Measurements from ENCODE around the gene UGGT2.

UGGT2 gene

DNA sequence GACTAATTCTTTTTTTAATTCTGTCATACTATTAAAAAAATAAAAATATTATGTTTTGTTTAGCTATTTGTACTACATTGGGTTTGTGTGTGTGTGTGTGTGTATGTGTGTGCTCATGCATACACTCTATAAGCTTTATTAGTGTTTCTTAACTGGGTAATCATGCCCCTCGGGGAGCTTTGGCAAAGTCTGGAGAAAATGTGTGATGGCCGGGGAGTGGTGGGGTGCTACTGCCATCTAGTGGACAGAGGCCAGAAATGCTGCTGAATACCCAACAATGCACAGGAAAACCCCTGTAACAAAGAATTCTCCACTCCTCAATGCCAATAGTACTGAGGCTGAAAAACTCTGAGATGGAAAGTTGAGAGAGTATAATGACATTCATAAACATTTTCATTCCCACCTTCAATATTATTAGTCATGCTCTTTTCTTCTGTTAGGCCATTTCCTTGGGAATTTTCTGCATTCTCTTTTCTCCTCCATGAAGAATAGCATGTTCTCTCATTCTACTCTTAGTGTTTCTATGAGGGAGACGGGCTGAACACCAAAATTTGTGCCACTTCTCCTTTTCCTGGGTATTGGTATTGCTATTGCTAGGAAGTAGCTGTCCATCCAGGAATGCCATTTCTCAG is 219.0 kb downstream of the UGGT2 start:
- peak; percentile 60 for ATAC-seq (replicated peaks; ENCODE audit: extremely low read depth, poor library complexity, severe bottlenecking)
- Mint-ChIP-seq H3K9me3 (no peaks in the 10 kb centered on the region), H3K27ac (ENCODE audit: low read depth) (no peak overlapping the region), H3K36me3 (ENCODE audit: insufficient read depth) (no peaks in the 10 kb centered on the region), H3K4me1 (no peaks in the 10 kb centered on the region), H3K27me3 (peaks cover 33% of the 10 kb centered on the region), H3K4me3 (no peak overlapping the region)
- peak; percentile 43 to 47 for DNase-seq (ENCODE audit: low spot score in 2 of 2)

- Mint-ChIP-seq H3K27ac (ENCODE audit: low read depth) (no peak overlapping the region), H3K36me3 (ENCODE audit: insufficient read depth) (no peaks in the 10 kb centered on the region), H3K9me3 (no peaks in the 10 kb centered on the region), H3K4me3 (no peak overlapping the region), H3K4me1 (no peaks in the 10 kb centered on the region), H3K27me3 (peaks cover 39% of the 10 kb centered on the region)
- DNase-seq (ENCODE audit: low spot score in 2 of 2), result no peak
- ATAC-seq (replicated peaks; ENCODE audit: extremely low read depth, poor library complexity, severe bottlenecking), result no peak
Measured at GRCh38 chr13:95833719-95834118, 219.5 kb downstream of the UGGT2 start.

- Mint-ChIP-seq H3K4me3 (no peak overlapping the region), H3K27me3 (peaks cover 45% of the 10 kb centered on the region), H3K4me1 (no peaks in the 10 kb centered on the region), H3K9me3 (peaks cover 4% of the 10 kb centered on the region), H3K36me3 (ENCODE audit: insufficient read depth) (no peaks in the 10 kb centered on the region), H3K27ac (ENCODE audit: low read depth) (no peak overlapping the region)
- DNase-seq (ENCODE audit: low spot score in 2 of 2) (no peak), ATAC-seq (replicated peaks; ENCODE audit: extremely low read depth, poor library complexity, severe bottlenecking) (no peak)
Measured at GRCh38 chr13:95833126-95833525, 220.1 kb downstream of the UGGT2 start.

DNA sequence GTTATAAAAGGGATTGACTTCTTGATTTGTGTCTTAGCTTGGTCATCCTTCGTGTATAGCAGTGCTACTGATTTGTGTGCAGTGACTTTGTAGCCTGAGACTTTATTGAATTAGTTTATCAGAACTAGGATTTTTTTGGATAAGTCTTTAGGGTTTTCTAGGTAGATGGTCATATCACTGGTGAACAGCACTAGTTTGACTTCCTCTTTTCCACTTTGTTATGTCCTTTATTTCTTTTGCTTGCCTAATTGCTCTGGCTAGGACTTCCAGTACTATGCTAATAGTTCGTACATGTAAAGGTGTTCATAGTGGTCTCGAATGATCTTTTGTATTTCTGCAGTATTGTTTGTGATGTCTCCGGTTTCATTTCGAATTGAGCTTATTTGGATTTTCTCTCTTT is 230.9 kb downstream of the UGGT2 start:
- Mint-ChIP-seq H3K4me1 (no peaks in the 10 kb centered on the region), H3K27ac (ENCODE audit: low read depth) (no peak overlapping the region), H3K9me3 (no peaks in the 10 kb centered on the region), H3K27me3 (peaks cover 53% of the 10 kb centered on the region), H3K36me3 (ENCODE audit: insufficient read depth) (no peaks in the 10 kb centered on the region), H3K4me3 (no peak overlapping the region)
- DNase-seq (ENCODE audit: low spot score in 2 of 2) (no peak), ATAC-seq (replicated peaks; ENCODE audit: extremely low read depth, poor library complexity, severe bottlenecking) (no peak)

DNA sequence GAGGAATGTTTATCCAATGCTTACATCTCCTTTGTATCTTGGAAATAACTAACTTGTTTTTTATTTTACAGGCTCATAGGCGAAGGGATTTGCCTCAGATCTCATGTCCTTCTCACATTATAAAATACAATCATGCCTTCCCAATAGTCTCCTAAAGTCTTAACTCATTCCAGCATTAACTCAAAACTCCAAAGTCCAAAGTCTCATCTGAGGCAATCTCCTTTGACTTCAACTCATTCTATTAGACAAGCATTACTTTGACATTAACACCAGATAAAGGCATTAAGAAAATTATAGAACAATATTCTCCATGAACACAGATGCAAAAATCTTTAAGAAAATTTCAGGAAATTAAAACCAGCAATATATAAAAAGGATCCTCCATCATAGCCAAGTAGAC is 238.7 kb downstream of the UGGT2 start:
- peaks cover 62% of the 10 kb centered on the region for H3K27me3 Mint-ChIP-seq
- no peaks in the 10 kb centered on the region for H3K4me1 Mint-ChIP-seq
- H3K36me3 Mint-ChIP-seq (ENCODE audit: insufficient read depth), result peaks cover 2% of the 10 kb centered on the region
- no peak overlapping the region for H3K4me3 Mint-ChIP-seq
- no peak for ATAC-seq (replicated peaks; ENCODE audit: extremely low read depth, poor library complexity, severe bottlenecking)
- DNase-seq (ENCODE audit: low spot score in 2 of 2), result no peak
- H3K27ac Mint-ChIP-seq (ENCODE audit: low read depth), result no peak overlapping the region
- H3K9me3 Mint-ChIP-seq, result peaks cover 6% of the 10 kb centered on the region

- DNase-seq (ENCODE audit: low spot score in 2 of 2) (no peak), ATAC-seq (replicated peaks; ENCODE audit: extremely low read depth, poor library complexity, severe bottlenecking) (no peak)
- peaks cover 2% of the 10 kb centered on the region for H3K36me3 Mint-ChIP-seq (ENCODE audit: insufficient read depth)
- no peaks in the 10 kb centered on the region for H3K4me1 Mint-ChIP-seq
- H3K4me3 Mint-ChIP-seq, result no peak overlapping the region
- H3K27me3 Mint-ChIP-seq, result peaks cover 75% of the 10 kb centered on the region
- H3K9me3 Mint-ChIP-seq, result peaks cover 6% of the 10 kb centered on the region
- no peak overlapping the region for H3K27ac Mint-ChIP-seq (ENCODE audit: low read depth)
Measured at GRCh38 chr13:95813139-95813538, 240.1 kb downstream of the UGGT2 start.

GRCh38 chr13:95809429-95809828 is 243.8 kb downstream of the UGGT2 start:
- ATAC-seq (replicated peaks; ENCODE audit: extremely low read depth, poor library complexity, severe bottlenecking) (no peak), DNase-seq (ENCODE audit: low spot score in 2 of 2) (no peak)
- H3K27me3 Mint-ChIP-seq, result peaks cover 84% of the 10 kb centered on the region
- peaks cover 6% of the 10 kb centered on the region for H3K9me3 Mint-ChIP-seq
- H3K4me1 Mint-ChIP-seq, result no peaks in the 10 kb centered on the region
- peaks cover 4% of the 10 kb centered on the region for H3K36me3 Mint-ChIP-seq (ENCODE audit: insufficient read depth)
- H3K4me3 Mint-ChIP-seq, result no peak overlapping the region
- H3K27ac Mint-ChIP-seq (ENCODE audit: low read depth), result no peak overlapping the region

DNA sequence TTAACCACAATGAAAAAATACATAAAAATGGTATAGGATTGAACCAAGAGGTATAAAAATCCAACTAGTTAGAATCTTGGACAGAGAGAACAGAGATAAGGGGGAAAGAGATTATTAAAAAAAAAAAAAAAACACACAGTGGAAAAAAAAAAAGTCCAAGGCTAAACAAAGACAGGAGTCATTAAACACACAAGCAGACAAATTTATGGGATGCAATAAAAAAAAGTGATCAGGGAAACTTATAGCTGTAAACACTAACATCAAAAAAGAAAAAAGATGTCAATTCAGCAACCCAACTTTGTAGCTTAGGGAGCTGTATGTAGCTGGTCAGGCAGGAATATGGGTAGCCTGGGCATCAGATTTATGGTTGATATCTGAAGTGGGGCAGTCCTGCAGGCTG is 247.3 kb downstream of the UGGT2 start:
- Mint-ChIP-seq H3K27me3 (peaks cover 64% of the 10 kb centered on the region), H3K9me3 (no peaks in the 10 kb centered on the region), H3K4me1 (no peaks in the 10 kb centered on the region), H3K27ac (ENCODE audit: low read depth) (no peak overlapping the region), H3K4me3 (no peak overlapping the region), H3K36me3 (ENCODE audit: insufficient read depth) (peaks cover 2% of the 10 kb centered on the region)
- ATAC-seq (replicated peaks; ENCODE audit: extremely low read depth, poor library complexity, severe bottlenecking) (no peak), DNase-seq (ENCODE audit: low spot score in 2 of 2) (no peak)

GRCh38 chr13:95801825-95802224 is 251.4 kb downstream of the UGGT2 start:
- Mint-ChIP-seq H3K27me3 (peaks cover 31% of the 10 kb centered on the region), H3K9me3 (no peaks in the 10 kb centered on the region), H3K4me3 (no peak overlapping the region), H3K27ac (ENCODE audit: low read depth) (no peak overlapping the region), H3K4me1 (no peaks in the 10 kb centered on the region), H3K36me3 (ENCODE audit: insufficient read depth) (no peaks in the 10 kb centered on the region)
- ATAC-seq (replicated peaks; ENCODE audit: extremely low read depth, poor library complexity, severe bottlenecking), result no peak
- no peak for DNase-seq (ENCODE audit: low spot score in 2 of 2)

GRCh38 chr13:95800436-95800835 is 252.8 kb downstream of the UGGT2 start:
- Mint-ChIP-seq H3K27me3 (peaks cover 23% of the 10 kb centered on the region), H3K36me3 (ENCODE audit: insufficient read depth) (no peaks in the 10 kb centered on the region)

DNA sequence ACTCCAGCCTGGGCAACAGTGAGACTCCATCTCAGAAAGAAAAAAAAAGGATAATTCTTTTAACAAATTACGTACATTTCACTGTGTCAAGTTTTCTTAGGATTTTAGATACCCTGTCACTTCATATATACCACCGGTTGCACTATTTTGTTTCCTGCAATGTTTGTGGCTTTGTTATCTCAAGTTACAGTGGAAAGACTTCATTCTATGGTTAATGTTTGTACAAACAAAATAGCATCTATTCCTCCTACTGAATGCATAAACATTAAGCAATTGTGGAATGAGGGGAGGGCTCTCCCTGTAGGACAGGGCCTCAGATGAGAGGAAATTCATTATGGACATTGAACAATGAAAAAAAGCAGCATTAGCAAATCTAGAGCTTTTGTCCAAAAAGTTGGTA is 256.2 kb downstream of the UGGT2 start:
- Mint-ChIP-seq H3K36me3 (ENCODE audit: insufficient read depth) (peaks cover 14% of the 10 kb centered on the region), H3K4me1 (no peaks in the 10 kb centered on the region), H3K9me3 (no peaks in the 10 kb centered on the region), H3K27ac (ENCODE audit: low read depth) (no peak overlapping the region), H3K27me3 (no peaks in the 10 kb centered on the region), H3K4me3 (no peak overlapping the region)
- ATAC-seq (replicated peaks; ENCODE audit: extremely low read depth, poor library complexity, severe bottlenecking) (no peak), DNase-seq (ENCODE audit: low spot score in 2 of 2) (no peak)

More at GRCh38 chr13:95800436-95800835, 252.8 kb downstream of the UGGT2 start:
- Mint-ChIP-seq H3K4me3 (no peak overlapping the region), H3K9me3 (no peaks in the 10 kb centered on the region), H3K4me1 (no peaks in the 10 kb centered on the region), H3K27ac (ENCODE audit: low read depth) (no peak overlapping the region)
- no peak for DNase-seq (ENCODE audit: low spot score in 2 of 2)
- ATAC-seq (replicated peaks; ENCODE audit: extremely low read depth, poor library complexity, severe bottlenecking), result no peak

GRCh38 chr13:95793781-95794180 is 259.4 kb downstream of the UGGT2 start:
- H3K9me3 Mint-ChIP-seq, result no peaks in the 10 kb centered on the region
- H3K4me3 Mint-ChIP-seq, result no peak overlapping the region
- H3K27ac Mint-ChIP-seq (ENCODE audit: low read depth), result no peak overlapping the region
- no peaks in the 10 kb centered on the region for H3K27me3 Mint-ChIP-seq
- ATAC-seq (replicated peaks; ENCODE audit: extremely low read depth, poor library complexity, severe bottlenecking) (no peak), DNase-seq (ENCODE audit: low spot score in 2 of 2) (no peak)
- H3K4me1 Mint-ChIP-seq, result peaks cover 5% of the 10 kb centered on the region
- peaks cover 29% of the 10 kb centered on the region for H3K36me3 Mint-ChIP-seq (ENCODE audit: insufficient read depth)

DNA sequence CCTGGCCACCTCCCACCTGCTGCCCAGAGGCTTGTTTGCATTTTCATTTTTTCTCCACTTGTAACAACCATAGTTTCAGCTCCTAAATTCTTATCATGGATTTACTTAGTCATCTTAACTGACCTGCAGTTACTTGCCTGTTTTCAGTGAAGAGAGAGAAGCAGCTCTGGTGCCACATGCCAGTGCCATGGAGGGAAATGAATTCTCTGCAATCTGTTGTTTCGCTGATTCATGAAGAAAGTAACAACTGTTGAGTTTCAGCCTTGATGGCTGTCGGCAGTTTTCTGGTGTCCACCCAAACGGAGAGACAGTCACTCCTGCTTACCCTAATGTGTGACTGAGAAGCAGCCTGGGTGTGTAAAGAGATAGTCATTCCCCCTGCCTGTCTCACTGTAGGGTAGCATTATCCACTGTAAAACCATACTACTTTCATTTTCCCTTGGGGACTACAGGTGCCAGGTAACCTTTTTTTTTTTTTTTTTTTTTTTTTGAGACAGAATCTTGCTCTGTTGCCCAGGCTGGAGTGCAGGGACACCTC is 260.1 kb downstream of the UGGT2 start:
- peaks cover 5% of the 10 kb centered on the region for H3K4me1 Mint-ChIP-seq
- H3K9me3 Mint-ChIP-seq, result no peaks in the 10 kb centered on the region
- H3K27me3 Mint-ChIP-seq, result no peaks in the 10 kb centered on the region
- H3K36me3 Mint-ChIP-seq (ENCODE audit: insufficient read depth), result peaks cover 29% of the 10 kb centered on the region
- H3K4me3 Mint-ChIP-seq, result no peak overlapping the region
- DNase-seq (ENCODE audit: low spot score in 2 of 2) (no peak), ATAC-seq (replicated peaks; ENCODE audit: extremely low read depth, poor library complexity, severe bottlenecking) (no peak)
- H3K27ac Mint-ChIP-seq (ENCODE audit: low read depth), result peak overlapping the region; percentile 38

Measured in central memory CD8-positive, alpha-beta T cell (primary cell).